HG03095 (cell line): Measurements from ENCODE around the gene TNPO1.

Source experiments
- ATAC-seq: cut with Tn5 transposase; IDR thresholded peaks from one replicate; pipeline ENCODE4 v1.9.1; 2021; ENCODE audit warnings: moderate library complexity; ENCODE audit not compliant: unreplicated experiment

TNPO1 gene

GRCh38 chr5:72850113-72850512 is 33.7 kb downstream of the TNPO1 start:
- ATAC-seq = no peak

GRCh38 chr5:72852356-72852755 is 35.9 kb downstream of the TNPO1 start:
- no peak for ATAC-seq

GRCh38 chr5:72854419-72854818 is 38.0 kb downstream of the TNPO1 start:
- no peak for ATAC-seq

GRCh38 chr5:72855821-72856220 is 39.4 kb downstream of the TNPO1 start:
- ATAC-seq = no peak

GRCh38 chr5:72857396-72857795 is 40.9 kb downstream of the TNPO1 start:
- ATAC-seq = no peak

GRCh38 chr5:72859127-72859526 is 42.7 kb downstream of the TNPO1 start:
- no peak for ATAC-seq

GRCh38 chr5:72860499-72860898 is 44.0 kb downstream of the TNPO1 start:
- ATAC-seq = no peak

- no peak for ATAC-seq
These were observed 55.0 kb downstream of the TNPO1 start for GRCh38 chr5:72871366-72872024.

- no peak for ATAC-seq
These were observed 62.4 kb downstream of the TNPO1 start for GRCh38 chr5:72878854-72879253.

GRCh38 chr5:72882989-72883388 is 66.5 kb downstream of the TNPO1 start:
- no peak for ATAC-seq

GRCh38 chr5:72883850-72884249 is 67.4 kb downstream of the TNPO1 start:
- no peak for ATAC-seq

GRCh38 chr5:72884892-72885291 is 68.4 kb downstream of the TNPO1 start:
- no peak for ATAC-seq

- ATAC-seq = no peak
These were observed 69.4 kb downstream of the TNPO1 start for GRCh38 chr5:72885824-72886223.

- ATAC-seq = no peak
These were observed 72.1 kb downstream of the TNPO1 start for GRCh38 chr5:72888595-72888994.

- no peak for ATAC-seq
These were observed 72.9 kb downstream of the TNPO1 start for GRCh38 chr5:72889324-72889723.

GRCh38 chr5:72892846-72893245 is 76.4 kb downstream of the TNPO1 start:
- ATAC-seq = no peak

- ATAC-seq = no peak
These were observed 79.3 kb downstream of the TNPO1 start for GRCh38 chr5:72895758-72896157.

GRCh38 chr5:72906806-72907205 is 90.3 kb downstream of the TNPO1 start:
- ATAC-seq = no peak

GRCh38 chr5:72908664-72909063 is 92.2 kb downstream of the TNPO1 start:
- no peak for ATAC-seq

- ATAC-seq = no peak
These were observed 100.9 kb downstream of the TNPO1 start for GRCh38 chr5:72917371-72917776.

- no peak for ATAC-seq
These were observed 104.4 kb downstream of the TNPO1 start for GRCh38 chr5:72920690-72921502.

GRCh38 chr5:72921886-72922285 is 105.4 kb downstream of the TNPO1 start:
- ATAC-seq = no peak
